Measurements from ENCODE around the gene TMPRSS11D.

TMPRSS11D gene

GRCh38 chr4:67883902-67884301 is at the start of gene TMPRSS11D:
TSS of gene TMPRSS11D (minus strand) at chr4:67884002. CDS start at chr4:67883933, 69 bp downstream.
- DNase-seq: no peak

GRCh38 chr4:67933038-67933437 is 49.2 kb upstream of the TMPRSS11D start:
- DNase-seq: no peak

- no peak for DNase-seq
Measured at GRCh38 chr4:67931256-67931655, 47.5 kb upstream of the TMPRSS11D start.

- DNase-seq: no peak
Measured at GRCh38 chr4:67929426-67929825, 45.6 kb upstream of the TMPRSS11D start.

GRCh38 chr4:67928546-67928945 is 44.7 kb upstream of the TMPRSS11D start:
- DNase-seq: no peak

- DNase-seq: no peak
Measured at GRCh38 chr4:67927251-67927650, 43.4 kb upstream of the TMPRSS11D start.

GRCh38 chr4:67926485-67926884 is 42.7 kb upstream of the TMPRSS11D start:
- DNase-seq: no peak

- DNase-seq: no peak
Measured at GRCh38 chr4:67922697-67923096, 38.9 kb upstream of the TMPRSS11D start.

- no peak for DNase-seq
Measured at GRCh38 chr4:67918428-67918827, 34.6 kb upstream of the TMPRSS11D start.

- no peak for DNase-seq
Measured at GRCh38 chr4:67915400-67915966, 31.7 kb upstream of the TMPRSS11D start.

GRCh38 chr4:67912080-67912479 is 28.3 kb upstream of the TMPRSS11D start:
- no peak for DNase-seq

GRCh38 chr4:67911638-67912037 is 27.8 kb upstream of the TMPRSS11D start:
- no peak for DNase-seq

- DNase-seq: no peak
Measured at GRCh38 chr4:67911141-67911540, 27.3 kb upstream of the TMPRSS11D start.

- no peak for DNase-seq
Measured at GRCh38 chr4:67910585-67910905, 26.7 kb upstream of the TMPRSS11D start.

- DNase-seq: no peak
Measured at GRCh38 chr4:67909905-67910584, 26.2 kb upstream of the TMPRSS11D start.

- no peak for DNase-seq
Measured at GRCh38 chr4:67907650-67908049, 23.8 kb upstream of the TMPRSS11D start.

GRCh38 chr4:67899096-67899495 is 15.3 kb upstream of the TMPRSS11D start:
- DNase-seq: no peak

GRCh38 chr4:67897686-67898085 is 13.9 kb upstream of the TMPRSS11D start:
- DNase-seq: no peak

- no peak for DNase-seq
Measured at GRCh38 chr4:67896421-67897065, 12.7 kb upstream of the TMPRSS11D start.

- DNase-seq: no peak
Measured at GRCh38 chr4:67894659-67895058, 10.9 kb upstream of the TMPRSS11D start.

GRCh38 chr4:67892905-67893304 is 9.1 kb upstream of the TMPRSS11D start:
- DNase-seq: no peak

GRCh38 chr4:67892253-67892652 is 8.5 kb upstream of the TMPRSS11D start:
- no peak for DNase-seq

GRCh38 chr4:67891645-67892044 is 7.8 kb upstream of the TMPRSS11D start:
- no peak for DNase-seq

- no peak for DNase-seq
Measured at GRCh38 chr4:67886281-67886680, 2.5 kb upstream of the TMPRSS11D start.

GRCh38 chr4:67885762-67886161 is 2.0 kb upstream of the TMPRSS11D start:
- no peak for DNase-seq
